Breast epithelium (tissue), 4 donors: ENCODE data around the gene CDH18. TPM values are rescaled to one million over a fixed set of nuclear protein-coding genes. Genes with fewer than 3 reads are reported as not detected.
A peak's percentile ranks its signal among the peaks of the same experiment; 100 is the strongest.

Experiments
- DNase-seq, 2 donors: peaks; one replicate each; pipeline ENCODE4 v3.0.0-alpha.2; 2019; ENCODE audit warnings: low spot score in 2 of 2
- H3K27ac ChIP-seq, 2 donors: fragments of 200-600 bp; sonication (generic) in 1 of 2; one replicate each; pipeline ENCODE4 v1.5.1; 2016 to 2019; ENCODE audit warnings: mild to moderate bottlenecking in 1 of 2
- H3K27me3 ChIP-seq, 2 donors: fragments of 200-600 bp; sonication (generic) in 1 of 2; one replicate each; pipeline versions ENCODE4 v1.5.1 to v1.6.0; 2017 to 2019; ENCODE audit warnings: control low read depth in 1 of 2, mild to moderate bottlenecking in 1 of 2
- H3K36me3 ChIP-seq: fragments of 200-600 bp; one replicate; pipeline ENCODE4 v1.5.1; 2019
- H3K4me1 ChIP-seq, 2 donors: fragments of 200-600 bp; sonication (generic); one replicate each; pipeline ENCODE4 v1.5.1; 2016 to 2019; ENCODE audit warnings: control low read depth in 1 of 2
- H3K4me3 ChIP-seq, 3 donors: fragments of 200-600 bp; sonication (generic); 1 replicate in 2 of 3; 2 replicates in 1 of 3; pipeline ENCODE4 v1.5.1; 2016 to 2019; ENCODE audit warnings: mild to moderate bottlenecking in 3 of 3, moderate library complexity in 2 of 3
- H3K9me3 ChIP-seq, 2 donors: fragments of 200-600 bp; sonication (generic) in 1 of 2; one replicate each; pipeline ENCODE4 v1.5.1; 2016 to 2019; ENCODE audit warnings: control low read depth in 1 of 2
- POLR2A ChIP-seq: fragments of 450-650 bp; IDR thresholded peaks from one replicate; pipeline ENCODE4 v1.6.1; 2016; ENCODE audit warnings: antibody characterized with exemption, mild to moderate bottlenecking, moderate library complexity
- POLR2AphosphoS5 ChIP-seq, 3 donors: sonication (generic); formaldehyde crosslinking; IDR thresholded peaks; one replicate each; pipeline ENCODE4 v1.6.1; 2017; ENCODE audit warnings: antibody characterized with exemption in 3 of 3
- intact Hi-C: fragments of 100-400 bp; cut with DNase I; formaldehyde crosslinking; loops from one replicate; pipeline ENCODE4 v1.15.1; 2023; ENCODE audit warnings: low total_unique reads
- total RNA-seq, 3 donors: library from RNA; depleted of rRNA; stranded (reverse); fragments of >200 nt; gene quantifications; one replicate each; pipeline ENCODE4 v1.1.0, GENCODE V29; 2016
- TF ChIP-seq, protein P1 (sequence below), 3 donors: fragments of 450-650 bp; IDR thresholded peaks; one replicate each; pipeline ENCODE4 v1.5.1; 2016 to 2017; ENCODE audit warnings: antibody characterized with exemption in 3 of 3, mild to moderate bottlenecking in 3 of 3, moderate library complexity in 3 of 3

The CDH18 gene
- total RNA-seq, 3 donors from 2014 or later = not detected

DNA sequence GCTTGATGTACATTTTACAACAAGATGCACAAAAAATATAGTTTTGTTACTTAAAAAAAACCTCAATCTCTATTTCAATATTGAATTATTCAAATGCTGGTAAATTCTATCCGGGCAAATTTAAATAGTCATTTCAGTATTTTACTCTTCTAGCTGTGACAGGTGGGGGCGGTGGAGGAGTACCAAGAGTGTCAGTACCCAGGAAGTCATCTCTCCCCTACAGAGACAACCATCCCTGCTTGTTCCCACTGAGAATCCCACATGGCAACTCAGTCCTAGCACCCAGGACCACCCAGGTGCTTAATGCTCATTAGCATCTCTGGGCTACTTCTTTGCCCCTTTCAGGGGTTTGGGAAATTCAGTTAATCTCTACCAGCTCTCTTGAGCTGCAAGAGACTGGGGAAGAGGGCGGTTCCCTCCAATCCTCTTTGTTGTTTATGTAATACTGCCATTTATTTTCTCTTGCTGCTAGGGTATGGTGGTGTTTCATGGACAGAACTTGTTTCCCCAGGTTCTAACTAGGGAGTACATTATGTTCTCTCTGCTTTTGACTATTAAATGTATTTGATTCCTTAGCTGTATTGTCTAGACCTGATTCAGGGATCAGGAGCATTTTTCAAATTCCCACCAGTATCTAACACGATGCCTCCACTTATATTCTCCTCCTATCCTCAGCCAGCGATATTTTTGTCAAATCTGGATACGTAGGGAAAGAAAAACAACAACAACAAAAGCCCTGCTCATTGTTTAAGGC is 122.5 kb downstream of the CDH18 start:
- intact Hi-C loops = no loop called here
- no peaks in the 10 kb centered on the region for H3K27me3 ChIP-seq
- no peak for TF ChIP-seq POLR2A
- TF ChIP-seq, protein P1, sequence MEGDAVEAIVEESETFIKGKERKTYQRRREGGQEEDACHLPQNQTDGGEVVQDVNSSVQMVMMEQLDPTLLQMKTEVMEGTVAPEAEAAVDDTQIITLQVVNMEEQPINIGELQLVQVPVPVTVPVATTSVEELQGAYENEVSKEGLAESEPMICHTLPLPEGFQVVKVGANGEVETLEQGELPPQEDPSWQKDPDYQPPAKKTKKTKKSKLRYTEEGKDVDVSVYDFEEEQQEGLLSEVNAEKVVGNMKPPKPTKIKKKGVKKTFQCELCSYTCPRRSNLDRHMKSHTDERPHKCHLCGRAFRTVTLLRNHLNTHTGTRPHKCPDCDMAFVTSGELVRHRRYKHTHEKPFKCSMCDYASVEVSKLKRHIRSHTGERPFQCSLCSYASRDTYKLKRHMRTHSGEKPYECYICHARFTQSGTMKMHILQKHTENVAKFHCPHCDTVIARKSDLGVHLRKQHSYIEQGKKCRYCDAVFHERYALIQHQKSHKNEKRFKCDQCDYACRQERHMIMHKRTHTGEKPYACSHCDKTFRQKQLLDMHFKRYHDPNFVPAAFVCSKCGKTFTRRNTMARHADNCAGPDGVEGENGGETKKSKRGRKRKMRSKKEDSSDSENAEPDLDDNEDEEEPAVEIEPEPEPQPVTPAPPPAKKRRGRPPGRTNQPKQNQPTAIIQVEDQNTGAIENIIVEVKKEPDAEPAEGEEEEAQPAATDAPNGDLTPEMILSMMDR (IDR thresholded peaks at IDR 0.05) = no peak
- TF ChIP-seq POLR2AphosphoS5 (IDR thresholded peaks at IDR 0.05) = no peak
- peak overlapping the region in 1 of 3 donors; percentile 29 for H3K4me3 ChIP-seq
- no peaks in the 10 kb centered on the region for H3K36me3 ChIP-seq
- no peak for DNase-seq
- no peak overlapping the region for H3K27ac ChIP-seq
- no peaks in the 10 kb centered on the region for H3K4me1 ChIP-seq
- H3K9me3 ChIP-seq = no peaks in the 10 kb centered on the region

DNA sequence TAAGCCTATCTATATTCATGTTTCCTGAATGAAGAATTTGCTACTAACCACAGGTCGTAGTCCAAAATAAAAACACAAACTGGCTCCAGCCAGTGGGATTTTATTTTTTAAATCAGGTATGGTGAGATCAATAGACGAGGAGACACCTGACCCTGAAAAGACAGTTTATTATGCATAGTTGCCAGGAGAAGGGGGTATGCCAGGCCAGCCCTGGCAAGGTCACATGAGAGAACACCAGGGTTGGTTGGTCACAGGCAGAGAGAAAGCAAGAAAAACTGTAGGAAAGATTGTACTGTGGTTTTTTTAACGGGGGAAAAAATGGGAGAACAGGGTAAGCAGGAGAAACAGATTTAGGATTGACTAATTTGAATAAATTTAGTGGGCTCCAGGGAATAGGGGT is 125.3 kb downstream of the CDH18 start:
- no peaks in the 10 kb centered on the region for H3K4me1 ChIP-seq
- TF ChIP-seq POLR2AphosphoS5 (IDR thresholded peaks at IDR 0.05) (no peak), POLR2A (no peak)
- TF ChIP-seq, protein P1 (IDR thresholded peaks at IDR 0.05) = no peak

DNA sequence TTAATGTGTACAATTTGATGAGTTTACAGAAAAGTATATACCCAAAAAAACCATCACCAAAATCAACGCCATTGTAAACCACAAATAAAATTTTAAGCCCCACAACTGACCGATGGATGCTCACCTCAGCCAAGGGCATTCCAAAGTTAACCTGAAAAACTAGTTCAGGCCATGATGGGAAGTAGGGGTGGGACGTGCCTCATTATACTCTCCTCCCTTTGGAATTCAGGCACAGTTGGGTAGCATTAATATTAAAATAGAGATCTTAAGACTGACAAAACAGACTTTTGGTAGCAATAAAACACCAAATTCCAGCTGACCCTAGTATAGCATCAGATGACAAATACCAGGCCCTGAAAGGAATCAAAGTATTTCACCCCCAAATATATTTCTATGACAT is 129.0 kb downstream of the CDH18 start:
- H3K27me3 ChIP-seq = no peaks in the 10 kb centered on the region
- TF ChIP-seq POLR2A (no peak), POLR2AphosphoS5 (IDR thresholded peaks at IDR 0.05) (no peak)
- TF ChIP-seq, protein P1 (IDR thresholded peaks at IDR 0.05) = no peak
- no peaks in the 10 kb centered on the region for H3K36me3 ChIP-seq
- H3K4me1 ChIP-seq = no peaks in the 10 kb centered on the region
- H3K27ac ChIP-seq = no peak overlapping the region
- H3K4me3 ChIP-seq = no peak overlapping the region
- DNase-seq = no peak
- no peaks in the 10 kb centered on the region for H3K9me3 ChIP-seq
- intact Hi-C loops = no loop called here

More for the DNA sequence above, 125.3 kb downstream of the CDH18 start:
- H3K27me3 ChIP-seq = no peaks in the 10 kb centered on the region
- intact Hi-C loops = no loop called here
- no peak overlapping the region for H3K4me3 ChIP-seq
- H3K27ac ChIP-seq = no peak overlapping the region
- DNase-seq = no peak
- no peaks in the 10 kb centered on the region for H3K36me3 ChIP-seq
- no peaks in the 10 kb centered on the region for H3K9me3 ChIP-seq

DNA sequence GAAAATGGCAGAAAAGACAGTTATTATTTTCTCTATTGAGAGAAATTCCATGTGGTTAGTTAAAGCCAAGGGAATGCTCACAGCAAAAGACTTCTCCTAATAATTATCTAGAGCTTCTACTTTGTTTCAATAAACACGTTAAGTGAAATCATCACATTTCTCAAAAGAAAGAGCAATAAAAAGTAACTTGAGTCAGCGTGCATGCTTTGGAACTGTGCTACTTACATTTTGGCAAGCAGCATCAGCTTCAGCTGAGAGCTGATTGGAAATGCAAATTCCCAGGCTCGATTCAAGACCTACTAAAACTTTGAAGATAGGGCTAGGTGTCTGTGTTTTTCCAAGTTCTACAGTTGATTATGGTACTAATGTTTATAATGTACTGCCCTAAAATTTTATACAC is 132.1 kb downstream of the CDH18 start:
- no peaks in the 10 kb centered on the region for H3K4me1 ChIP-seq
- no peaks in the 10 kb centered on the region for H3K27me3 ChIP-seq
- H3K4me3 ChIP-seq = no peak overlapping the region
- no peak for DNase-seq
- H3K27ac ChIP-seq = no peak overlapping the region
- H3K36me3 ChIP-seq = no peaks in the 10 kb centered on the region
- no peak for TF ChIP-seq POLR2AphosphoS5 (IDR thresholded peaks at IDR 0.05)
- no peak for TF ChIP-seq POLR2A
- TF ChIP-seq, protein P1 (IDR thresholded peaks at IDR 0.05) = no peak
- no peaks in the 10 kb centered on the region for H3K9me3 ChIP-seq
- intact Hi-C loops = no loop called here

DNA sequence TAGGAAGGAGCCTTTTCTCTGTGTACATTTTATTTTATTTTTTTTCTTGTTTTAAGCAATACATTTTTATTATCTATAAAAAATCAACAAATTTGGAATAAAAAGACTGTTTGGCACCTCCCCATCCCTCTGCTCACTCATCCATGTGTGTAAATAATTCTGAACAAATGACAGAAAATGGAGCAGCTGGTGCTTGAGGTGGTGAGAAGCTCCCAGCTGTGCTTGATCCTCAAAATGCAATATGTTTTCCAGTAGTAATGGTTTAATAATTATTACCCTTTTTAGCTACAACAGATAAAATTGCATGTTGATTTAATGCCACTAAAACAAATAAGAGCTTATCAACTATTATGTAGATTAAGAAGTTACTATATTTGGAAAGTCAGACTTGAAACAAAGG is 132.5 kb downstream of the CDH18 start:
- no peak for TF ChIP-seq POLR2A
- TF ChIP-seq, protein P1 (IDR thresholded peaks at IDR 0.05) = no peak
- no peak for TF ChIP-seq POLR2AphosphoS5 (IDR thresholded peaks at IDR 0.05)
- no peaks in the 10 kb centered on the region for H3K4me1 ChIP-seq
- H3K4me3 ChIP-seq = no peak overlapping the region
- H3K27ac ChIP-seq = no peak overlapping the region
- H3K9me3 ChIP-seq = no peaks in the 10 kb centered on the region
- no peak for DNase-seq
- intact Hi-C loops = no loop called here
- H3K27me3 ChIP-seq = no peaks in the 10 kb centered on the region
- H3K36me3 ChIP-seq = no peaks in the 10 kb centered on the region
